ENCODE measurements around the gene KCNQ1. TPM values are rescaled to one million over a fixed set of nuclear protein-coding genes. Genes with fewer than 3 reads are reported as not detected.

The KCNQ1 gene
- total RNA-seq, 4 donors from 2014 or later: 0.89 to 2.2 (median 1.3) TPM

DNA sequence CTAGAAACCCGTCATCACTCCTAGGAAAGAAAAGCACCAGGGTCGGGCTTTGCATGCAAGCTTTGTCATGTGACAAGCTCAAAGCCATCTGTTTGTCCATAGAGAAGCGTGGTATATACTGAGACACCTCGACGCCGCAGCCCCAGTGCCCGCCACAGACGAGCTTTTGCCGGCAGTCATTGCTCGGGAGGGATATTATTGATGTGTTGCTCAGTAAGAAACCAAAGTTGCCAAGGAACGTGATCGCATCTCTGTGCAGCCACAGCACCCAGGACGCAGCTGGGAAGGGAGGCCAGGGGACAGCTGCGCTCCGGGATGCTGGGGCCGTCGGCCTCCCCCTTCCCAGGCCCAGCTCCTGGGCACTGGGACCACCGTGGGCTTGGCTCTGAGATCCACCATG is 344.5 kb downstream of the KCNQ1 start:
- Histone ChIP-seq H3K27ac (no peak overlapping the region), H3K36me3 (no peaks in the 10 kb centered on the region), H3K9me3 (no peaks in the 10 kb centered on the region), H3K27me3 (peaks cover 33% of the 10 kb centered on the region), H3K4me1 (peaks cover 14% of the 10 kb centered on the region), H3K4me3 (no peak overlapping the region)
- TF ChIP-seq EP300 (IDR thresholded peaks at IDR 0.05): no peak
- TF ChIP-seq POLR2A (IDR thresholded peaks at IDR 0.05): no peak
- no peak for TF ChIP-seq POLR2AphosphoS5 (IDR thresholded peaks at IDR 0.05)
- 85% methylated on average over 17 of the region's 18 CpGs for WGBS
- DNase-seq (ENCODE audit: low spot score in 2 of 2): peak; percentile 48 to 69

DNA sequence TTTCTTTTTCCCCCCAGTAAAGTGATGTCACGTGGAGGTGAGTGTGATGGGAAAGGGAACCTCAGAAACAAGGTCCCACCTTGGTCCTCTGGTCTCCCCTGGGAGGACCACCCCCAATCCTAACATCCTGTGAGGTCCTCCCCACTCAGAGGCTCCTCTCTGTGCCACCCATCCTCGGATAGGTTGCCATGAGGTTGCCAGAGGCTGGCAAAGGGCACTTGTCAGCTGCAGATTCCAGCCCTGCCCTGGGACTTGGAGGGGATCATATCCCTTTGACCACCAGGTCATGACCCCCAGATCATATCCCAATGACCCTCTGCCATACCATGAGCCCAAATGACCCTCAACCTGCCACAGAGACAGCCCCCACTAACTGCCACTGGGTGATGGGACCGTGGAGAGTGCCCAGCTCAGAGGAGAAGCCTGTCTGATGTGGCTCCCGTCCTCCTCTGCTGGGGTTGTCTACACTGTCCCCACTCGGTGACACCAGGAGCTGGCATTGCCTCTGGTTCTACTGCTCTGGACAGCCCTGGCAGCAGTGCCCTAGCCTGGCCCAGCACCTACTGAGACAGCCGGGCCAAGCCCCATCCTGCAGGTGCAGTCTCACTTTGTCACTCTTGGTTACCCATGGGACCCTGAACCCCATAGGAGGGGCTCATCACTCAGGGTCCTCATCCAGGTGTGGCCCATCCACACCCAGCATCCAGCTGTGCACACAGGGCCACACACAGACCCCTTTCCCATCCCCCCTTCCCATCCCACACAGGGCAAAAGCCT is 345.2 kb downstream of the KCNQ1 start:
- Histone ChIP-seq H3K4me3 (no peak overlapping the region), H3K36me3 (no peaks in the 10 kb centered on the region), H3K27ac (no peak overlapping the region), H3K9me3 (no peaks in the 10 kb centered on the region), H3K27me3 (peaks cover 33% of the 10 kb centered on the region), H3K4me1 (peaks cover 14% of the 10 kb centered on the region)
- TF ChIP-seq, protein P1, sequence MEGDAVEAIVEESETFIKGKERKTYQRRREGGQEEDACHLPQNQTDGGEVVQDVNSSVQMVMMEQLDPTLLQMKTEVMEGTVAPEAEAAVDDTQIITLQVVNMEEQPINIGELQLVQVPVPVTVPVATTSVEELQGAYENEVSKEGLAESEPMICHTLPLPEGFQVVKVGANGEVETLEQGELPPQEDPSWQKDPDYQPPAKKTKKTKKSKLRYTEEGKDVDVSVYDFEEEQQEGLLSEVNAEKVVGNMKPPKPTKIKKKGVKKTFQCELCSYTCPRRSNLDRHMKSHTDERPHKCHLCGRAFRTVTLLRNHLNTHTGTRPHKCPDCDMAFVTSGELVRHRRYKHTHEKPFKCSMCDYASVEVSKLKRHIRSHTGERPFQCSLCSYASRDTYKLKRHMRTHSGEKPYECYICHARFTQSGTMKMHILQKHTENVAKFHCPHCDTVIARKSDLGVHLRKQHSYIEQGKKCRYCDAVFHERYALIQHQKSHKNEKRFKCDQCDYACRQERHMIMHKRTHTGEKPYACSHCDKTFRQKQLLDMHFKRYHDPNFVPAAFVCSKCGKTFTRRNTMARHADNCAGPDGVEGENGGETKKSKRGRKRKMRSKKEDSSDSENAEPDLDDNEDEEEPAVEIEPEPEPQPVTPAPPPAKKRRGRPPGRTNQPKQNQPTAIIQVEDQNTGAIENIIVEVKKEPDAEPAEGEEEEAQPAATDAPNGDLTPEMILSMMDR (IDR thresholded peaks at IDR 0.05): no peak
- no peak for TF ChIP-seq POLR2AphosphoS5 (IDR thresholded peaks at IDR 0.05)
- no peak for TF ChIP-seq EP300 (IDR thresholded peaks at IDR 0.05)
- no peak for TF ChIP-seq POLR2A (IDR thresholded peaks at IDR 0.05)
- peak; percentile 54 to 65 for DNase-seq (ENCODE audit: low spot score in 2 of 2)
- WGBS: 85% methylated on average over 4 of the region's 6 CpGs

DNA sequence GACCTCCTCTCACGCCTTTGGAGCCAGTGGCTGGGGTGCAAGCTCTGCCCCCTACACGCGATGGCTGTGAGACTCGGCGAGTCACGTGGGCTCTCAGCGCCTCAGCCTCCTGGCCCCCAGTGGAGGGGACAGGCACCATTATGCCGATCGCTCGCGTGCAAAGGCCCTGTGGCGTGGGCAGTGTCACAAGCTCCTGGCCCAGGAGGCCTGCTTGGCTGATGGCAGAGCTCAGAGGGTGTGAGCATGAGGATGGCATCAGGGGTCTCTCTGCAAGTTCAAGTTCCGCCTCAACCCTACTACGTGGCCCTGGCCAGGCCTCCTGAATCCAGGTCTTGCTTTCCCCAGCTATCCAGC is 345.7 kb downstream of the KCNQ1 start:
- WGBS: 99% methylated on average over 12 of the region's 14 CpGs
- Histone ChIP-seq H3K4me1 (peaks cover 14% of the 10 kb centered on the region), H3K4me3 (no peak overlapping the region), H3K36me3 (no peaks in the 10 kb centered on the region), H3K27me3 (peaks cover 33% of the 10 kb centered on the region), H3K27ac (no peak overlapping the region), H3K9me3 (no peaks in the 10 kb centered on the region)
- DNase-seq (ENCODE audit: low spot score in 2 of 2): peak in 1 of 2 donors; percentile 58
- TF ChIP-seq POLR2A (IDR thresholded peaks at IDR 0.05) (no peak), POLR2AphosphoS5 (IDR thresholded peaks at IDR 0.05) (no peak), EP300 (IDR thresholded peaks at IDR 0.05) (no peak)
- TF ChIP-seq, protein P1 (IDR thresholded peaks at IDR 0.05): no peak

DNA sequence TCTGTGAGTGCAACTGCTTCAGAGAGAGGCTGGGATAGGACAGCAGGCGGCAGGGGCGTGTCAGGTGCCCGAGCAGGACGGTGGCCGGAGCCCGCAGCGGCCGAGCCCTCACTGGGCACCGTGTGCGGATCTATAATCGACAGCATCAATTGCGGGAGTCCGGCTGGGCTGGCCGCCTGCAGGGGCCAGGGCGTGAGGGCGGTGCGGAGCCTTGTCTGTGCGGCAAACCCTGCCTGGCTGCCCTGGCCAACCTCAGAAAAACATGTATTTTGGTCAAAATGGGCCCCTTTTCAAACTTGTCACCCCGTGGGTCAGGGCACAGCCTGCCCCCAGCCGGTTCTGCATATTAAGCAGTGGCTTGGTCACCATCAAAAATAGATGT is 346.3 kb downstream of the KCNQ1 start:
- DNase-seq (ENCODE audit: low spot score in 2 of 2): peak; percentile 52 to 69
- TF ChIP-seq POLR2A (IDR thresholded peaks at IDR 0.05) (no peak), POLR2AphosphoS5 (IDR thresholded peaks at IDR 0.05) (no peak)
- TF ChIP-seq, protein P1 (IDR thresholded peaks at IDR 0.05): no peak
- Histone ChIP-seq H3K27me3 (peaks cover 33% of the 10 kb centered on the region), H3K27ac (no peak overlapping the region), H3K4me1 (peaks cover 14% of the 10 kb centered on the region), H3K4me3 (peak overlapping the region; percentile 49), H3K36me3 (no peaks in the 10 kb centered on the region), H3K9me3 (no peaks in the 10 kb centered on the region)
- WGBS: 84% methylated on average over 20 of the region's 20 CpGs

DNA sequence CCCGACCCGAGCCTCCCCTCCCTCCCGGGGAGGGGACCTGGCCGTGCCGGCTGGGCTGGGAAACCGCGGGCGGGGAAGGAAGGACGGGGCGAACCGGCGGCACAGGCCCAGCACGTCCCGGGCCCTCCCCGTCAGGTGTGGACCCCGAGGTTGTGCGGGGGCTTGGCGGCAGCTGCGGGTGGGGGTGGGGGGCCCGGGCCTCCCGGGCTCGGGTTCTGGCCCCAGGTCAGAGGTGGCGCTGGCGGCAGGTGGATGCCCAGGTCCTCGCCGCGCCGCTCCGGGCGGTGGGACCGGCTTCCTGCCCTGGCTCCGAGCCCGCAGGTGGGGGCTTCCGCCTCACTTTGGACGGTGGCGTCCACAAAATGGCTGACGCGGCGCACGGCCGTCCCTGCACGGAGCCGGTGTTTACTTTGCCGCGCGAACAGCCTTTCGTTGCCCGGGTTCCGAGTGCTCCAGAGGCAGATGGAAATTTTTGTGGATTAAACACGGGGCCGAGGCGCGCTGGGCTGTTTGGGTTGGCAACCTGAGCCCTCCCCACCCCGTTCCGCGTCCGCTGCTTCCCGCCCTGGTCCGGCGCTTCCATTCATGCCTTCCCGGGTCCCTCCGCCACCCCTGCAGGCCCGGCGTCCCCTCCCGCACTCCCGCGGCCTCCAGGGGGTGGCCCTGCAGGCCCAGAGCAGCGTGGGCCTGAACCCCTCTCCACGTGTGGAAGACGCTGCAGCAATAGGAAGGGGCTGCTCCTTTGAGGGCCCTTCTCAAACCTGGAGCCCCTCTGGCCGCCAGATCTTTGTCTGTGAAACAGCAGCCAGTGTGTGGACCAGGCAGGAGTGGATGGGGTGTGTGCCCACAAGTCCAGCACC is 346.9 kb downstream of the KCNQ1 start:
- Histone ChIP-seq H3K36me3 (no peaks in the 10 kb centered on the region), H3K4me3 (peak overlapping the region; percentile 49), H3K27me3 (peaks cover 33% of the 10 kb centered on the region), H3K4me1 (peaks cover 14% of the 10 kb centered on the region), H3K9me3 (no peaks in the 10 kb centered on the region), H3K27ac (no peak overlapping the region)
- 100% methylated on average over 1 of the region's 71 CpGs for WGBS
- TF ChIP-seq EP300 (IDR thresholded peaks at IDR 0.05): no peak
- TF ChIP-seq, protein P1 (IDR thresholded peaks at IDR 0.05): no peak
- TF ChIP-seq POLR2A (IDR thresholded peaks at IDR 0.05): no peak
- no peak for TF ChIP-seq POLR2AphosphoS5 (IDR thresholded peaks at IDR 0.05)
- DNase-seq (ENCODE audit: low spot score in 2 of 2): peak in 1 of 2 donors; percentile 79
